Right atrium auricular region (tissue), 2 donors: ENCODE measurements around the gene CPED1. TPM values are rescaled to one million over a fixed set of nuclear protein-coding genes. Genes with fewer than 3 reads are reported as not detected.

Source experiments
- DNase-seq: peaks from one replicate; pipeline ENCODE4 v3.0.0-alpha.2; 2019; ENCODE audit warnings: low spot score
- H3K27ac ChIP-seq, 2 donors: fragments of 200-600 bp; sonication (generic); 1 replicate in 1 of 2; 2 replicates in 1 of 2; pipeline ENCODE4 v1.5.1; 2016 to 2019
- H3K27me3 ChIP-seq, 2 donors: fragments of 200-600 bp; sonication (generic); one replicate each; pipeline versions ENCODE4 v1.5.1 to v1.6.0; 2017 to 2019
- H3K36me3 ChIP-seq: fragments of 200-600 bp; sonication (generic); one replicate; pipeline ENCODE4 v1.5.1; 2016
- H3K4me1 ChIP-seq, 2 donors: fragments of 200-600 bp; sonication (generic); one replicate each; pipeline versions ENCODE4 v1.5.1 to v1.6.0; 2017 to 2019
- H3K4me3 ChIP-seq, 2 donors: fragments of 200-600 bp; sonication (generic); 1 replicate in 1 of 2; 2 replicates in 1 of 2; pipeline ENCODE4 v1.5.1; 2017 to 2019; ENCODE audit warnings: mild to moderate bottlenecking in 1 of 2, moderate library complexity in 1 of 2
- H3K9me3 ChIP-seq, 2 donors: fragments of 200-600 bp; sonication (generic); one replicate each; pipeline ENCODE4 v1.5.1; 2019
- CTCF ChIP-seq, 2 donors: fragments of 200-600 bp; sonication (generic); IDR thresholded peaks; one replicate each; pipeline ENCODE4 v1.5.1; 2019; ENCODE audit warnings: antibody characterized with exemption in 2 of 2
- total RNA-seq, 2 donors: library from RNA; depleted of rRNA; stranded (reverse); fragments of >200 nt; gene quantifications; one replicate each; pipeline ENCODE4 v1.1.0, GENCODE V29; 2016

The CPED1 gene
- total RNA-seq, 2 donors from 2014 or later, result 13.8 to 19.0 TPM

- H3K27ac ChIP-seq, result no peak overlapping the region
- H3K27me3 ChIP-seq, result no peaks in the 10 kb centered on the region
- no peaks in the 10 kb centered on the region for H3K9me3 ChIP-seq
- H3K4me1 ChIP-seq, result no peaks in the 10 kb centered on the region
- no peaks in the 10 kb centered on the region for H3K36me3 ChIP-seq
- DNase-seq, result no peak
- no peak overlapping the region for H3K4me3 ChIP-seq
- no peak for TF ChIP-seq CTCF (IDR thresholded peaks at IDR 0.05)
Observed at GRCh38 chr7:121075952-121076349, 87.4 kb downstream of the CPED1 start.

- DNase-seq, result no peak
- no peak for TF ChIP-seq CTCF (IDR thresholded peaks at IDR 0.05)
- H3K4me3 ChIP-seq, result no peak overlapping the region
- no peaks in the 10 kb centered on the region for H3K27me3 ChIP-seq
- H3K4me1 ChIP-seq, result no peaks in the 10 kb centered on the region
- no peak overlapping the region for H3K27ac ChIP-seq
- H3K36me3 ChIP-seq, result no peaks in the 10 kb centered on the region
- H3K9me3 ChIP-seq, result no peaks in the 10 kb centered on the region
Observed at GRCh38 chr7:121076350-121077164, 88.0 kb downstream of the CPED1 start.

GRCh38 chr7:121077165-121077630, 88.7 kb downstream of the CPED1 start:
- Histone ChIP-seq H3K9me3 (no peaks in the 10 kb centered on the region), H3K27me3 (no peaks in the 10 kb centered on the region), H3K27ac (no peak overlapping the region), H3K4me1 (no peaks in the 10 kb centered on the region), H3K36me3 (no peaks in the 10 kb centered on the region), H3K4me3 (no peak overlapping the region)
- DNase-seq, result no peak
- TF ChIP-seq CTCF (IDR thresholded peaks at IDR 0.05), result no peak

- no peak for TF ChIP-seq CTCF (IDR thresholded peaks at IDR 0.05)
- DNase-seq, result no peak
- no peaks in the 10 kb centered on the region for H3K4me1 ChIP-seq
- H3K27ac ChIP-seq, result no peak overlapping the region
- no peaks in the 10 kb centered on the region for H3K9me3 ChIP-seq
- no peaks in the 10 kb centered on the region for H3K36me3 ChIP-seq
- H3K27me3 ChIP-seq, result no peaks in the 10 kb centered on the region
- H3K4me3 ChIP-seq, result no peak overlapping the region
Observed at GRCh38 chr7:121078701-121079227, 90.3 kb downstream of the CPED1 start.

GRCh38 chr7:121079425-121080169, 91.1 kb downstream of the CPED1 start:
- peaks cover 0 to 3% of the 10 kb centered on the region in 2 donors for H3K4me1 ChIP-seq
- no peaks in the 10 kb centered on the region for H3K9me3 ChIP-seq
- no peaks in the 10 kb centered on the region for H3K27me3 ChIP-seq
- no peak overlapping the region for H3K4me3 ChIP-seq
- no peaks in the 10 kb centered on the region for H3K36me3 ChIP-seq
- DNase-seq, result no peak
- H3K27ac ChIP-seq, result no peak overlapping the region
- TF ChIP-seq CTCF (IDR thresholded peaks at IDR 0.05), result no peak
